Spinal cord (tissue), 10 donors: ENCODE results near the gene FAM228B. TPM values are rescaled to one million over a fixed set of nuclear protein-coding genes. Genes with fewer than 3 reads are reported as not detected.
"Not testable (repeated sequence)": the region's sequence is repeated elsewhere in the genome, so short reads cannot be mapped to it uniquely, and the experiment has no call there.

Source experiments
- DNase-seq, 6 donors: peaks; one replicate each; pipeline versions ENCODE4 v3.0.0 to v3.0.0-alpha.2; 2013 to 2015; ENCODE audit warnings: low spot score in 6 of 6, low read depth in 4 of 6
- H3K27ac ChIP-seq: one replicate; pipeline ENCODE4 v1.5.1; 2013; ENCODE audit warnings: low read depth, low read length, control low read depth
- H3K27me3 ChIP-seq: one replicate; pipeline ENCODE4 v1.6.1; 2013; ENCODE audit warnings: low read length; ENCODE audit not compliant: control insufficient read depth, insufficient read depth
- H3K36me3 ChIP-seq: one replicate; pipeline ENCODE4 v1.6.1; 2013; ENCODE audit warnings: low read length; ENCODE audit not compliant: control insufficient read depth, insufficient read depth
- H3K4me1 ChIP-seq: one replicate; pipeline ENCODE4 v1.6.1; 2013; ENCODE audit warnings: low read length; ENCODE audit not compliant: control insufficient read depth, insufficient read depth
- H3K4me3 ChIP-seq: one replicate; pipeline ENCODE4 v1.5.1; 2013; ENCODE audit warnings: low read depth, low read length, control low read depth
- H3K9me3 ChIP-seq: one replicate; pipeline ENCODE4 v1.6.1; 2013; ENCODE audit warnings: low read length; ENCODE audit not compliant: control insufficient read depth, insufficient read depth
- WGBS: methylation state at CpG from one replicate; pipeline ENCODE4 v1.1.5; 2013; ENCODE audit warnings: missing lambda C conversion rate; ENCODE audit not compliant: insufficient coverage; 5-methylcytosine and 5-hydroxymethylcytosine counted together
- polyA plus RNA-seq, 2 donors: library from polyadenylated mRNA; unstranded; fragments of 120-200 nt; gene quantifications; one replicate each; pipeline ENCODE4 v1.2.1, GENCODE V29; 2013; ENCODE audit not compliant: insufficient read length in 2 of 2
- total RNA-seq, 2 donors: library from RNA; depleted of rRNA in 1 of 2; stranded (reverse); fragments of 120-200 nt in 1 of 2; fragments of >200 nt in 1 of 2; gene quantifications; one replicate each; pipeline versions ENCODE4 v1.2.3 to v1.2.4, GENCODE V29; 2013 to 2014
- donor health status: healthy.

FAM228B gene
- total and polyA plus RNA-seq, 4 donors: 30.4 to 55.0 (median 49.7) TPM

DNA sequence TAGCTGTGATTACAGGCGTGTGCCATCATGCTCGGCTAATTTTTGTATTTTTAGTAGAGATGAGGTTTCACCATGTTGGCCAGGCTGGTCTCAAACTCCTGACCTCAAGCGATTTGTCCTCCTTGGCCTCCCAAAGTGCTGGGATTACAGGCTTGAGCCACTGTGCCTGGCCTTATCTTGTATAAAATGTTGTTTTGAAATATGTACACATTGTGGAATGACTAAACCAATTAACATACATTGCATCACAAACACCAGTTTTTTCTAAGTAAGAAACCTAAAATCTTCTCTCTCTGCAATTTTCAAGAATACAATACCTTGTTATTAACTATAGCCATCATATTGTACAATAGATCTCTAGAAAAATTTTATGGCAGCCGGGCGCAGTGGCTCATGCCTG, 17.0 kb downstream of the FAM228B start:
- DNase-seq, H3K27ac ChIP-seq, H3K27me3 ChIP-seq, H3K4me3 ChIP-seq, H3K4me1 ChIP-seq, H3K9me3 ChIP-seq: not testable (repeated sequence)
- peaks cover 13% of the 10 kb centered on the region for H3K36me3 ChIP-seq
- WGBS: 100% methylated on average over 2 of the region's 5 CpGs

DNA sequence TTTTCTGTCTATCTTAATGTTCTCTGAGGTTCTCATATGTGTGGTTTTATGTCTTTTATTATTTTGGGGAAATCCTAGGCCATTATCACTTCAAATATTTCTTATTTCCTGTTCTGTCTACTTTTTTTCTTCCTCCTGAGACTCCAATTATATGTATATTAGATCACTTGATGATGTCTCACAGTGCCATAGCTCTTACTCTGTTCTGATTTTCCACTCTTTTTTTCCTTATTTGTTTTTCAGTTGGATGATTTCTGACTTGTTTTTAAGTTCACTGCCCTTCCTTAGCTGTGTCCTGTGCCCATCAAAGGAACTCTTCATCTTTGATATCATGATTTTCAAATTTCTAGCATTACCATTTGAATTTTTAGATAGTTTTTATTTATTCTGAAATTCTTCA, 24.1 kb downstream of the FAM228B start:
- Histone ChIP-seq H3K27ac (no peak overlapping the region), H3K9me3 (peaks cover 10% of the 10 kb centered on the region), H3K36me3 (peaks cover 18% of the 10 kb centered on the region), H3K4me1 (no peaks in the 10 kb centered on the region), H3K27me3 (no peaks in the 10 kb centered on the region), H3K4me3 (no peak overlapping the region)
- DNase-seq: no peak

DNA sequence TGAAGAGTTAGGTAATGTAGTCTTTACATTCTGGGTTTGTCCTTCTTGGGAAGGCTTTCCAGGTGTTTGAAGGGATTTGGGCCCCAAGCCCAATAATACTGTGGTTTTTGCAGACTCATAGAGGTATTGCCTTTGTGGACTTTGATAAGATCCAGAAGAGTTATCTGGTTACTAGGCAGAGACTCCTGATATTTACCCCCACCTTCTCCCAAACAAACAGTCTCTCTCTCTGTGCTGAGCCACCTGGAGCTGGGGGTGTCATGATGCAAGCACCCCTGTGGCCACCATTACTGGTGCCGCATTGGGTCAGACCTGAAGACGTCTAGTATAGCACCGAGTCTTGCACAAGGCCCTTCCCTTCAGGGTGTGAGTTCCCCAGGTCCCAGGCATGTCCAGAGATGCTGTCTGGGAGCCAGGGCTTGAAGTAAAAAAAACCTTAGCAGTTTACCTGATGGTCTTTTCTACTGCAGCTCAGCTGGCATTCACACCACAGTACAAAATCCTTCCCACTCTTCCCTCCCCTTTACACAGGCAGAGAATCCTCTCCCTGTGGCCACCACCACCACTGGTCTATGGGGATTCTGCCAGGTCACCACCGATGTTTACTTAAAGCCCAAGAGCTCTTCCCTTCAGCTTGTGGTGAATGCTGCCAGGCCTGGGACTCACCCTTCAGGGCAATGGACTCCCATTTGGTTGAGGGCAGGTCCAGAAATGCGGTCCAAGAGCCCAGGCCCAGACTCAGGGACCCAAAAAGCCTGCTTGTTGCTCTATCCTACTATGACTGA, 29.3 kb downstream of the FAM228B start:
- no peak overlapping the region for H3K27ac ChIP-seq
- H3K9me3 ChIP-seq: peaks cover 6% of the 10 kb centered on the region
- 95% methylated on average over 5 of the region's 5 CpGs for WGBS
- H3K4me1 ChIP-seq: no peaks in the 10 kb centered on the region
- peaks cover 11% of the 10 kb centered on the region for H3K36me3 ChIP-seq
- DNase-seq: no peak
- no peaks in the 10 kb centered on the region for H3K27me3 ChIP-seq
- no peak overlapping the region for H3K4me3 ChIP-seq

DNA sequence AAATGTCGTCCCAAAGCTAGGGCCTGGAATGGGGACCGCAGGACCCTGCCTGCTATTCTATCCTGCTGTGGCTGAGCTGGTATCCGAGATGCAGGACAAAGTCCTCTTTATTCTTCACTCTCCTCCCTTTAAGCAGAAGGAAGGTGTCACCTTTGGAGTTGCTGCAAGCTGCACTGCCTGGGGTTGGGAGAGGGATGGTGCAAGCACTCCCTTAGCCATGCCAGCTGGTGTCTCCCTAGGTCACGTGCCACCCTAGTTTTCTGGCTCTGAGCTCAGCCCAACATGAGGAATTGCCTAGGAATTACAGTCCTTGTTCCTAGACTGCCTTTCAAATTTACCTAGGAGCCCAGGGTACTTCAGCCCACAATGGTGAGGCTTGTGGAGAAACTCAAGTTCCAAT, 30.2 kb downstream of the FAM228B start:
- Histone ChIP-seq H3K4me3 (no peak overlapping the region), H3K27ac (no peak overlapping the region), H3K36me3 (peaks cover 6% of the 10 kb centered on the region), H3K9me3 (no peaks in the 10 kb centered on the region), H3K4me1 (no peaks in the 10 kb centered on the region), H3K27me3 (no peaks in the 10 kb centered on the region)
- DNase-seq: no peak
- 100% methylated on average over 2 of the region's 4 CpGs for WGBS

DNA sequence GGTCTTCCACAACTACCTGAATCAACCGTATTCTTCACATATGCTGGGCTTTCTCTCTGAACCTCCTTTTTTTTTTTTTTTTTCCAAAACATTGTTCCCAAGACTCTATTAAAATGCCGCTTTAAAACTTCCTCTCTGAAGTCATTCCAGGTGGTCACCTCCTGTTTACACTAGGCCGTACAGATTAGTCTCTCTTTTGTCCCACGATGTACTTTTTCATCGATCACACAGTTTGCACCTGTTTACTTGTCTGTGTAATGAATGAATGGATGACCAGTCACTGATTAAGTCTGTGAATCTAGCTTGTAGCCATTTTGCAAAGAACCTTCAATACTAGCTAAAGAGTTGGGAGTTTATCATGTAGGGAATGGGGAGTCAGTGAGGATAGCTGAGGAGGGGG, 34.9 kb downstream of the FAM228B start:
- DNase-seq: no peak
- Histone ChIP-seq H3K27me3 (no peaks in the 10 kb centered on the region), H3K27ac (no peak overlapping the region), H3K9me3 (no peaks in the 10 kb centered on the region), H3K4me1 (no peaks in the 10 kb centered on the region), H3K4me3 (no peak overlapping the region), H3K36me3 (peaks cover 10% of the 10 kb centered on the region)
- WGBS: 83% methylated on average over 2 of the region's 5 CpGs

DNA sequence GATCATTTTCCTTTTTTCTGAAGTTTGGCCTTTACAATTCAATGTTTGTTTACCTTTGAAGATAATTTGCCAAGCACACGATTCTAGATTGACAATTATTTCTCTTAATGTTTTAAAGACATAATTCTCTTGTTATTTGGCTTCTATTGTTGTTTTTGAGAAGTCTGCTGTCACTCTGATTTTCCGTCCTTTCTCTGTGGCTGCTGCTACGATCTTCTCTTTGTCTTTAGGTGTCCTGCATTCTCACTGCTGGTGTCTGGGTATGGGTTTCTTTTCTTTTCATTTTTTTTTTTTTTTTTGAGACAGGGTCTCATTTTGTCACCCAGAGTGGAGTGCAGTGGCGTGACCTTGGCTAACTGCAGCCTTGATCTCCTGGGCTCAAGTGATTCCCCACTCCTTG, 36.4 kb downstream of the FAM228B start:
- Histone ChIP-seq H3K27ac (no peak overlapping the region), H3K4me1 (no peaks in the 10 kb centered on the region), H3K27me3 (no peaks in the 10 kb centered on the region), H3K4me3 (no peak overlapping the region), H3K36me3 (peaks cover 13% of the 10 kb centered on the region), H3K9me3 (no peaks in the 10 kb centered on the region)
- DNase-seq: no peak
- WGBS: 100% methylated on average over 2 of the region's 4 CpGs

DNA sequence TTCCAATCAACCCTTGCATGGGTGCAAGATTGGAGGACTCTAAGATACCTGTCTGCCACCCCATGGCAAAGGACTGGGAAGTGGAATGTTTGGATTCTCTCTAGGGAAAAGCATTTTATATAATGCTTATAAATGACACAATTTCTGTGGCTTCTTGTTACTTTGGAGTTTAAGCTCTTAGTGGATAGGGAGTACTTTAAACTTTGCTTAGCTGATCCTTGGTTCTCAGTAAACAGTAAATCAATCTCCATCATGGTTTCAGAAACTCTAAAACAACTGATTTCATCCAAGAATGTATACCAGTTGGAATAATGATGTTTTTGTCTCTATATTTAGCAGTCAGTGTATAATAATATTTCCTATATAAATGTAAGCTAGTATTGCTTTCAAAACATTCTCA, 37.5 kb downstream of the FAM228B start:
- H3K9me3 ChIP-seq: no peaks in the 10 kb centered on the region
- no peak overlapping the region for H3K27ac ChIP-seq
- no peak overlapping the region for H3K4me3 ChIP-seq
- H3K27me3 ChIP-seq: no peaks in the 10 kb centered on the region
- H3K36me3 ChIP-seq: peaks cover 13% of the 10 kb centered on the region
- peaks cover 5% of the 10 kb centered on the region for H3K4me1 ChIP-seq
- no peak for DNase-seq

DNA sequence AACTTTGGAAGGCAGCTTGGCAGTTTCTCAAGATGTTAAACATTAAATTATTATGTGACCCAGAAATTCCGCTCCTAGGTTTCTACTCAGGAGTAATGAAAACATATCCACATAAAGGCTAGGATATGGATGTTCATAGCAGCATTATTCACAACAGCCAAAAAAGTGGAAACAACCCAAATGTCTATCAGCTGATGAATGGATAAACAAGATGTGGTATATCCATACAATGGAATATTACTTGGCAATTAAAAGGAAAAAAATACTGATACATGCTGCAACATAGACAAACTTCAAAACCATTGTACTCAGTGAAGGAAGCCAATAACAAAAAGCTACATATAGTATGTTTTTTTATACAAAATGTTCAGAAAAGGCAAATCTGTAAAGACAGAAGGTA, 39.2 kb downstream of the FAM228B start:
- peaks cover 16% of the 10 kb centered on the region for H3K36me3 ChIP-seq
- peaks cover 5% of the 10 kb centered on the region for H3K4me1 ChIP-seq
- no peak for DNase-seq
- H3K4me3 ChIP-seq: no peak overlapping the region
- WGBS: no CpG with 5 or more reads among the region's 1 CpG
- H3K27ac ChIP-seq: no peak overlapping the region
- no peaks in the 10 kb centered on the region for H3K27me3 ChIP-seq
- no peaks in the 10 kb centered on the region for H3K9me3 ChIP-seq

DNA sequence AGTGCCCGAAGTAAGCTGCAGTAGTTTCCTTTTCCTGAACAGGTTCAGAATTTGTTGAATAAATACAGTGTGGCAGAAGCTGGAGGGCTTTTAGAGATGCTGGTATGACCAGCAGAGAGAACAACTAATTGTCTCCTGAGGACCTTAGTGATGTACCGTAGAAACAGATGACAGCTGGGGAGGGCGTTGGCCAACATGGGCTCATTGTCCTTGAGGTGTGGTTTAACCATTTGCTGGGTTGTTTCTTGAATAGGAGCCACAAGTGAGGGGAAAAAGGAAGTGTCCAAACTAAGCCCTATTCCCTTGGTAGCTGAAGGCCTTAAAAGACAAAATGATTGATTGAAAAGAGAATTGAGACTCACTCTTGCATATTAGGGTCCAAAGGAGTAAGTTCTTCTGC, 39.9 kb downstream of the FAM228B start:
- peaks cover 5% of the 10 kb centered on the region for H3K4me1 ChIP-seq
- H3K27ac ChIP-seq: no peak overlapping the region
- H3K27me3 ChIP-seq: no peaks in the 10 kb centered on the region
- no peak overlapping the region for H3K4me3 ChIP-seq
- H3K9me3 ChIP-seq: no peaks in the 10 kb centered on the region
- no peak for DNase-seq
- WGBS: 81% methylated on average over 2 of the region's 3 CpGs
- peaks cover 16% of the 10 kb centered on the region for H3K36me3 ChIP-seq

DNA sequence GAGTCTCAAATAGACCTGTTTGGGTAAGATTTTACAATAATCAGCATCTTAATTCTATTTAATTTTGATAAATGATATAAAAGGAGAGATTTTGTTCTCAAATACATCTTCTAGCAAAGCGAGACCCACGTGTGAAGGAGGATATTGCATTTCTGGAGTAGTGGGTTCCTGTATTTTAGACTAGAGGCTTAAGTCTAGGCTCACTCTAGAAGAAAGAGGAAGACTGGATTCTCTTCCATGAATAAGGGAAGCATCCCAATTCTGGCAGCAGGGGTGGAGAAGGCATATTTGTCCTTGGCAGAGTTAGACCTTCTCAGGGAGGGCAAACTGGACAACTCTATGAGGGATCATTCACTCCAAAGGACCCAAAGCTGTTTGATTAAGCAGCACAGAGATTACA, 40.3 kb downstream of the FAM228B start:
- no peaks in the 10 kb centered on the region for H3K27me3 ChIP-seq
- WGBS: no CpG with 5 or more reads among the region's 2 CpGs

More for the DNA sequence above, 40.3 kb downstream of the FAM228B start:
- no peaks in the 10 kb centered on the region for H3K9me3 ChIP-seq
- H3K4me3 ChIP-seq: no peak overlapping the region
- DNase-seq: no peak
- peaks cover 16% of the 10 kb centered on the region for H3K36me3 ChIP-seq
- peaks cover 5% of the 10 kb centered on the region for H3K4me1 ChIP-seq
- no peak overlapping the region for H3K27ac ChIP-seq
